Inflammatory macrophage treated with lipopolysaccharide for 1 hour (primary cell): ENCODE measurements around the gene ETNK2.
A peak's percentile ranks its signal among the peaks of the same experiment; 100 is the strongest.

ENCODE experiments used
- DNase-seq, 2 donors: peaks; one replicate each; pipeline ENCODE4 v3.0.0-alpha.2; 2020 to 2022

Gene ETNK2, protein sequence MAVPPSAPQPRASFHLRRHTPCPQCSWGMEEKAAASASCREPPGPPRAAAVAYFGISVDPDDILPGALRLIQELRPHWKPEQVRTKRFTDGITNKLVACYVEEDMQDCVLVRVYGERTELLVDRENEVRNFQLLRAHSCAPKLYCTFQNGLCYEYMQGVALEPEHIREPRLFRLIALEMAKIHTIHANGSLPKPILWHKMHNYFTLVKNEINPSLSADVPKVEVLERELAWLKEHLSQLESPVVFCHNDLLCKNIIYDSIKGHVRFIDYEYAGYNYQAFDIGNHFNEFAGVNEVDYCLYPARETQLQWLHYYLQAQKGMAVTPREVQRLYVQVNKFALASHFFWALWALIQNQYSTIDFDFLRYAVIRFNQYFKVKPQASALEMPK

DNA sequence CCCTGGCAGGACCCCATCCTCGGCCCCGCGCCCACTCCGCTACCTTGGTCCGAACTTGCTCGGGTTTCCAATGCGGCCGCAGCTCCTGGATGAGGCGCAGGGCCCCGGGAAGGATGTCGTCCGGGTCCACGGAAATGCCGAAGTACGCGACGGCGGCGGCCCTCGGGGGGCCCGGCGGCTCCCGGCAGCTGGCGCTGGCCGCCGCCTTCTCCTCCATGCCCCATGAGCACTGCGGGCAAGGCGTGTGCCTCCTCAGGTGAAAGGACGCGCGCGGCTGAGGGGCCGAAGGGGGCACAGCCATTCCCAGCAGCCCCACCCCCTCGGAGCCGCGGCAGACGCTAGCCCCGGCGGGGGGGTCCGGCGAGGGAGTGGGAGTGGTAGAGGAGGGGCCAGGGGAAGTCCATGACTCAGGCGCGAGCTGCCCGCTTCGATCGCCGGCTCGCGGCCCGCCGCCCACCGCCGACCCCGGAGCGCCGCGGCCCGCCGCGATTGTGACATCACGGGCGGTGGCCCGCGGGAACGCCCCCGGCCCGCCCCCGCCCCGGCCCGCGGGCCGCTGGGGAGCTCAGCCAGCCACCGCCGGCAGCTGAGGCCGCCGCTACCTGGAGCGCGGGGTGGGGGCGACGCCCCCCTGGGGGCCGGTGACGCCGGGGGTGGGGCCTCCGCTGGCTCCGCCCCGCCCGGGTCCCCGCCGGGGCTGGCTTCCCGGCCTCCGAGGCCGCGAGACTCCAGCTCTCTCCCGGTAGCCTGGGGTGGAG is at the start of gene ETNK2:
TSS of gene ETNK2 (minus strand) at position 493 of the 758 bp plus-strand sequence. CDS start at position 301, 192 bp downstream.
- peak; percentile 9 to 32 for DNase-seq

GRCh38 chr1:204201348-204202040 is 49.6 kb upstream of the ETNK2 start:
- DNase-seq, result no peak

GRCh38 chr1:204199579-204199978 is 47.7 kb upstream of the ETNK2 start:
- DNase-seq, result no peak

DNA sequence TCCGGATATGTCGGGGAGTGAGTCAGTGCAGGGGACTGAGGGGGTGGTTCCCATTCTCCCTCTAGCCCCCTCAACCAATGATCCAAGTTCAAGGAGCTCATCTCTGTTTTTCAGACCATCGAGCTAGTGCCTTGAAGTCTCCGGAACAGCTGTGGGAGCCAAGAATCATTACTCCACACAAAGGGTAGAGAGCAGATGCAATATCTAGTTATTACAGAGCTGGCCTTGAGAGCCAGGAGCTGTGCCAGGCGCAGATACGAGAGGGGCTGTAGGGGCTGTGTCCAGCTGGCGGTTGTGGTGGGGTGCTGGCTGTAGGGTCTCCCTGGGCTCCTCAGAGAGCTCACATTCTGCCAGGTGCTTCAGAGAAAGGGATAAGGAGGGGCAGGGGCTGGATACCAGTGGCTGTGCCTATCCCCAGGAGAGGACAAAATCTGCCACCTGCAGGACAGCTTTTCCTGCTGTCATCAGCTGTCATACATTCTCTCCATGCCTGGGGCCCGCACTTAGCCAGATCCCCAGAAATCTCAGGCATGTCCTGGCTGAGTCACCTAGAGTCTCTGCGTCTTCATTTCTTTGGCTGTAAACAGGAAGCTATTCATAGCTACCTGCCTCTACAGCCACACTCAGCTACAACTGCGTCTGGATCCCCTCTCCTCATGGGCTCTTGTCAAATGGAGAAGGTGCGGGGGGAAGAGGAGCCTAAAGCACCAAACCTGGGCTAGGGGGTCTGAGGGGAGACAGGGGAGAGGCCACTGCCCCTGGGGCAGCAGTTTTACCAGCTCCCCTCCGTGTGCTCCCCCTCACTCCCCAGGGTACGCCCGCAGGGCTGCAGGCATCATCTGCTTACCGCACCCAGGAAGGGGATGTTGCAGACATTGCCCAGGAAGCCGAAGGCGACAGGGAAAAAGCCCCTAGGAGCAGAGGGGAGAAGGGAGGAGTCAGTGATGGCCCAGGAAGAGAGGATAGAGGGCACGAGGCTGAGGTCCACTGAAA is 46.8 kb upstream of the ETNK2 start:
- no peak for DNase-seq

- DNase-seq, result no peak
Observed at GRCh38 chr1:204197068-204197467, 45.2 kb upstream of the ETNK2 start.

- no peak for DNase-seq
Observed at GRCh38 chr1:204196068-204196795, 44.4 kb upstream of the ETNK2 start, which contains the start of gene KISS1. Gene KISS1, minus strand, starts transcription at chr1:204196491. Its CDS starts 3,615 bp downstream, at chr1:204192876.

- no peak for DNase-seq
Observed at GRCh38 chr1:204194771-204195170, 42.9 kb upstream of the ETNK2 start.

GRCh38 chr1:204194080-204194479 is 42.2 kb upstream of the ETNK2 start:
- DNase-seq, result no peak

GRCh38 chr1:204192589-204193352 is 40.9 kb upstream of the ETNK2 start:
- no peak for DNase-seq

- DNase-seq, result no peak
Observed at GRCh38 chr1:204192046-204192445, 40.2 kb upstream of the ETNK2 start.

GRCh38 chr1:204191456-204191855 is 39.6 kb upstream of the ETNK2 start:
- DNase-seq, result no peak

DNA sequence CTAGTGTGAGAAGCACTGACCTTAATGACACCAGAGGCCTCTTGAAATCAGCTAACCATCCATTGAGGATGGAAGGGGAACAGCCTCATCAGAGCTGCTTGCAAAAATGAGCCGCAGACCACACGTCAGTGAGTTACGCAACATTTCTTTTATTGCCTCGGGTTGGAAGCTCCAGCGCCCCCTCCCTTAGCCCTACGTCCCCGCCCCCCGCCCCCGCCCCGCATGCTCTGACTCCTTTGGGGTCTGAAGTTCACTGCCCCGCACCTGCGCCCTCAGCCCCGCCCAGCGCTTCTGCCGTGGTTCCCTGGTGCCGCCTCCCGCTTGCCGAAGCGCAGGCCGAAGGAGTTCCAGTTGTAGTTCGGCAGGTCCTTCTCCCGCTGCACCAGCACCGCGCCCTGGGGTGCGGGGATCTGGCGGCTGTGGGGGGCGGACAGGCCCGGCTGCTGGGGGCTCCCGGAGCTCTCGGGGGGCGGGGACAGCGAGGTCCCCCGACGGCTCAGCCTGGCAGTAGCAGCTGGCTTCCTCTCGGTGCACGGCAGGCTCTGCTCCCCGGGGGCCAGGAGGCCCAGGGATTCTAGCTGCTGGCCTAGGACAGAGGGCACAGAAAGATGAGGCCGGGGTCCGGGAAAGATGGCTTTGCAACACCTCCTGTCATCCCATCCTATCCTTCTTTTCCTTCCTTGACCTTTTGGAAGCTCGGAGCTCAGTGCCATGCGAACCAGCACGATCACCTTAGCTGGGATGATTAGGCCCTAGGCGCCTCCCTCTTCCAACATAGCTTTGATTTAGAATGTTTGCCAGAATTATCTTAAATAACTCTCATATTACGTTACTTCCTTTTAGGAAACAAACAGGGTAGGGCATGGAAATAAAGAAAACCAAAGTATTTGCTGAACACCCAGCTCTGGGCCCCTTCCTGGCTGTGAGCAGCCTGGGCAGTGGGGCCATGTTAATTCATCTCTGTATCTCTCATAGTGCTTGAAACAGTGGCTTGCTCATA is 38.7 kb upstream of the ETNK2 start:
- DNase-seq, result peak; percentile 64 to 74

DNA sequence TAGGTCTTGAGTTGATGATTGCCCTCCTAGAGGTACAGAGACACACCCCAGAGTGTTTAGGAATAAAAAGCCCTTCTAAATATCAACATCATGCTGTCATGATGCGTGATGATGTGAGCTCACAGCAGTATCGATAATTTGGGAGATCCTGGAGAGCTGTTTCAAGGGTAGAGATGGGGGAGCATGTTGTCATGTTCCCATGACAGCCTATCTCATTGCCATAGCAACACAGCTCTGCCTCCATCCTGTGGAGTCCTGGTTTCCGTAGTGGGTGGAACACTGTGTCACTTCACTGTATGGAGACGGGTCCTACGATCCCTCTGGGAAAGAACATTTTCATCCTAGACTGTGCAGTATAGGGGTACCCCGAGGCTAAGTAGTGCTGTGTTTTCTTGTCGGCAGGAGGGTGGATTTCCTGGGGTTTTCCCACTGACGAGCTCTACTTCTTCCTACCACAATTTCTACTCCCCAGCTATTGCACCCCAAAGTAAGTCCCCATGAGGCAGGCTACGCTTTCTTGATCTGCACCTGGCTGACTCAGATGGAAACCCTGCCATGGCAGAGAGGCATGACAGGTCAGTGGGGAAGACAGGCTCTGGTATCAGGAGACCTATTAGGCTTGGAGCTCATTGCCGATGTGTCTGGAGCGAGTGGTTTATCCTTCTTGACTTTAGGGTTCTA is 37.3 kb upstream of the ETNK2 start:
- peak; percentile 14 to 20 for DNase-seq

- no peak for DNase-seq
Observed at GRCh38 chr1:204186597-204186996, 34.8 kb upstream of the ETNK2 start.

DNA sequence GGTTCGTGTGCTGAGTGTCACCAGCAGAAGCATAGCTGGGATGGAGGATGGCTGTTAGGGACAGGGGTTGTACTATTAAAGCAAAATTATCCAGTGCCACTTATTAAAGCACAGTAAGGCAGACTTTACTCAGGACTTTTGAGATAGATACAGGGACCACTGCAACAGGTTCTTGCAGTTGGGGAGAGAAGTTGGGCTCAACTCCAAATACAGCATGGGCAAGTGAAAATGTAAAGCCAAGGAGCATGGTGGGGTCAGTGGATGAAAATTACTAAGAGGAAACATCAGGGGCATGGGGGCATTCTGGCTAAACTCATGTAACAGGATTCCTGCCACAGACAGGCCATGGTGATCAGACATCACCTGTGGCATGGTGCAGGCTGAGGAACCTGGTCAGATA is 29.3 kb upstream of the ETNK2 start:
- no peak for DNase-seq

DNA sequence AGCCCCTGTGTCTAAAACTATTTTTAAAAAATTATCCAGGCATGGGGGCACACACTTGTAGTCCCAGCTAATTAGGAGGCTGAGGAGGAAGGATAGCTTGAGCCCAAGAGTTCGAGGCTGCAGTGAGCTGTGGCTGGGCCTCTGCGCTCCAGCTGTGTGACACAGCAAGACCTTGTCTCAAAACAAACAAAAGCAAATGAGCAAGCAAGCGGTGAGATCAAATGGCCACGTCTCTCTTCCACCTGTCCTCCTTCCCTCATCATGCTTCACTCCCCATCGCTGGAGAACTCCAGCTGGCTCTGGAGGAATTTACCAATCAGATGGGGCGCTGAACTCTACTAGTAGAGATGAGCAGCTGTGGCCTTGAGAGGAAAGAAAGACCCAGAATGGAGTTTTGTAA is 28.3 kb upstream of the ETNK2 start:
- no peak for DNase-seq

DNA sequence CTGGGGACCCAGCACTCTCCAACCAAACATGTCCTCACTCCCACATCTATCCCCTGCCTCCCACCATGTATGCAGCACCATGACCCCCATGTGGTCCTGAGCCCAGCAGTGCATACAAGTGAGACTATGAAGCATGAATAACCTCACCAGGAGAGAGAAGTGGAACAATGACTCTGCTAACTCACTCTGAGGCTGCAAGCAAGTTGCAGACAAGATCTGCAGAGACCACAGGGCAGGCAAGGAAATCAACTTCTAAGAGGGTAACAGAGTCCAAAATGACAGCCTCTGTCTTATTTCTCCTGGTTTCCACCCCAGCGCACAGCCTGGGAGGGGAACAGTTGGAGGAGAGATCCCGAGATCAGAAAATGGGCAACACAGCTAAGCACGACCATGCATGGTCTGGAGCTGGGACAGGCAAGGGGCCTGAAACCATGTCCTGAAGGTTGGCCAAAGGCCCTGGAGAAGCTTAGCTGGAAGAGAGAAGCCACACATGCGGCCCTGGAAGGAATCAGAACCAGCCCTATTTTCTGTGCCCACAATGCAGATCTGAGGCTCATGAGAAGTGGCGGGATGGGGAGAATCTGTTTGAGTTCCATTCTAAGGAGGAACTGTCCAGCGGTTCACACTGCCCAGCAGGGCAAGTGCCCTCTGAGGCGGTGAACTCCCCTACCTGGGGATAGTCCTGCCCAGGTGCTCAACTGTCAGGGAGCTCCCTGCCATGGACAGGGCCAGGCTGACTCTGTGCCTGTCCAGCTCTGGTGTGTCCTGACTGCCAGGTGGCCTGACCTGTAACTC is 26.8 kb upstream of the ETNK2 start:
- no peak for DNase-seq

DNA sequence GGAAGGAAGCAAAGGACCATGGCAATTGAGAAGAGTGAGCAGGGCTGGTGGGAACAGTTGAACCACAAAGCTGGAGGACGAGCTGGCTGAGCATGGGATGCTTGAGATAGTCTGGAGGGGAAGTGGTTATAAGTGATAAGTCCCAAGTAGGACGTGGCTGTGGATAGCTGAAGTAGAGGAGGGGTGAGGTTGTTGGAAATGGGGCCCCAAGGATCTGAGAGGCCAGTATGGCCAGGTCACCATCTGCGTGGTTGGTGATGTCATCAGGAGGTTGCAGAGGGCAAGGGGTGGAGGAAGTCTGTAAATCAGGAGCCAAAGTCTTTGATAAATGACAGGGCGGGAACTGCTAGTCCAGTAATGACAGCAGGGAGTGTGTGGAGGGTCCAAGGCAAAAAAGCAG is 25.3 kb upstream of the ETNK2 start:
- no peak for DNase-seq
